ENCODE results near the gene RPS6KA5.

Gene RPS6KA5

DNA sequence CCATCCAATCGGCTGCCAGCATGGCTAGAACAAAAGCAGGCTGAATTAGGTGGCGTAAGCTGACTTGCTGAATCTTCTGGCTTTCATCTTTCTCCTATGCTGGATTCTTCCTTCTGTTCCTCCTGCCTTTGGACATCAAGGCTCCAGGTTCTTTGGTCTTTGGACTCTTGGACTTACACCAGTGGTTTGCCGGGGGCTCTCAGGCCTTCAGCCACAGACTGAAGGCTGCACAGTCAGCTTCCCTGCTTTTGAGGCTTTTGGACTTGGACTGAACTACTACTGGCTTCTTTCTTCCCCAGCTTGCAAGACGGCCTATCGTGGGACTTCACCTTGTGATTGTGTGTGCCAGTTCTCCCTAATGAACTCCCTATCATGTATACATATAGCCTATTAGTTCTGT is 42.0 kb downstream of the RPS6KA5 start:
- Histone ChIP-seq H3K27me3 (ENCODE audit: control insufficient read depth, insufficient read depth, low read length) (no peaks in the 10 kb centered on the region), H3K9ac (ENCODE audit: low read length) (no peak overlapping the region), H3K4me3 (ENCODE audit: low read length) (no peak overlapping the region), H3K4me1 (ENCODE audit: control insufficient read depth, insufficient read depth, low read length) (peaks cover 12% of the 10 kb centered on the region), H3K9me3 (ENCODE audit: control insufficient read depth, low read length) (no peaks in the 10 kb centered on the region), H3K36me3 (ENCODE audit: control insufficient read depth, insufficient read depth, low read length) (no peaks in the 10 kb centered on the region)

- no peaks in the 10 kb centered on the region for H3K9me3 ChIP-seq (ENCODE audit: control insufficient read depth, low read length)
- no peak overlapping the region for H3K9ac ChIP-seq (ENCODE audit: low read length)
- no peaks in the 10 kb centered on the region for H3K36me3 ChIP-seq (ENCODE audit: control insufficient read depth, insufficient read depth, low read length)
- no peak overlapping the region for H3K4me3 ChIP-seq (ENCODE audit: low read length)
- peaks cover 6% of the 10 kb centered on the region for H3K4me1 ChIP-seq (ENCODE audit: control insufficient read depth, insufficient read depth, low read length)
- no peaks in the 10 kb centered on the region for H3K27me3 ChIP-seq (ENCODE audit: control insufficient read depth, insufficient read depth, low read length)
Observed at GRCh38 chr14:91016800-91017410, 43.5 kb downstream of the RPS6KA5 start.

DNA sequence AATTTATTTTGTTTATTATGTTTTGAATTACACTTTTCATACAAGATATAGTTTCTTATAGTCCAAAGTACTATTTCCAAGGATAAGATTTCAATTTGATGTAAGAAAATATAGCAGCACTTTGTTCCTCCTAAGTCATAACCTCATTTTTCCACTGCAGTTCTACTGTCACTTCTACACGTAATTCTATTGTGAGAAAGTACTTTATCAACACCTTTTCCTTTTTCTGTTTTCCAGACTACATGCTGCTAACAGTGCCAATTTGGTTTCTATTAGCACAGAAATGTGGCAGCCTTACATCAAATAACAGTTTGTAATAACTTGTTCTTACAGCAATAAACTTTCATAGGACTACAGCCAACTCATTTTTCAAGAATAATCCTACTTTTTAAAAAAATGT is 45.0 kb downstream of the RPS6KA5 start:
- Histone ChIP-seq H3K27me3 (ENCODE audit: control insufficient read depth, insufficient read depth, low read length) (no peaks in the 10 kb centered on the region), H3K9me3 (ENCODE audit: control insufficient read depth, low read length) (no peaks in the 10 kb centered on the region), H3K4me1 (ENCODE audit: control insufficient read depth, insufficient read depth, low read length) (no peaks in the 10 kb centered on the region), H3K4me3 (ENCODE audit: low read length) (no peak overlapping the region), H3K9ac (ENCODE audit: low read length) (no peak overlapping the region), H3K36me3 (ENCODE audit: control insufficient read depth, insufficient read depth, low read length) (no peaks in the 10 kb centered on the region)

- Histone ChIP-seq H3K4me1 (ENCODE audit: control insufficient read depth, insufficient read depth, low read length) (peaks cover 16% of the 10 kb centered on the region), H3K9ac (ENCODE audit: low read length) (no peak overlapping the region), H3K9me3 (ENCODE audit: control insufficient read depth, low read length) (no peaks in the 10 kb centered on the region), H3K36me3 (ENCODE audit: control insufficient read depth, insufficient read depth, low read length) (no peaks in the 10 kb centered on the region), H3K27me3 (ENCODE audit: control insufficient read depth, insufficient read depth, low read length) (no peaks in the 10 kb centered on the region), H3K4me3 (ENCODE audit: low read length) (no peak overlapping the region)
Observed at GRCh38 chr14:91012045-91012444, 48.4 kb downstream of the RPS6KA5 start.

DNA sequence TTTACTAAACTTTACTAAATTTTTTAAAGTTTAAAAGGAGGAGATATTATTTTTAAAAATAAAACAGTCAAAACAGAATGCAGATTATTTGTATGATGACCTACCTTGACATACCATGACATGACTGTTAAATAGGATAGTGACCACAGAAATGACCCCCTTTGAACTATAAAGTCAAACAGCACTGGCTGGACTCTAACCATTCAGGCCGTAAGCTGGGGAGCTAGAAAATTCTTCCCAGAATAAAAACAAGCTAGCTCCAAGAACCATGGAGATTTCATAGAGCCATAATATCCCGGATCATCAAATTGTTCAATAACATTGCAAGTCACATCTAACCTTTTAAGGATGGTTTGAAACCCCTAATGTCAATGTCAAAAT is 50.3 kb downstream of the RPS6KA5 start:
- Histone ChIP-seq H3K36me3 (ENCODE audit: control insufficient read depth, insufficient read depth, low read length) (no peaks in the 10 kb centered on the region), H3K4me3 (ENCODE audit: low read length) (no peak overlapping the region), H3K4me1 (ENCODE audit: control insufficient read depth, insufficient read depth, low read length) (peaks cover 16% of the 10 kb centered on the region), H3K9me3 (ENCODE audit: control insufficient read depth, low read length) (no peaks in the 10 kb centered on the region), H3K9ac (ENCODE audit: low read length) (no peak overlapping the region), H3K27me3 (ENCODE audit: control insufficient read depth, insufficient read depth, low read length) (no peaks in the 10 kb centered on the region)

DNA sequence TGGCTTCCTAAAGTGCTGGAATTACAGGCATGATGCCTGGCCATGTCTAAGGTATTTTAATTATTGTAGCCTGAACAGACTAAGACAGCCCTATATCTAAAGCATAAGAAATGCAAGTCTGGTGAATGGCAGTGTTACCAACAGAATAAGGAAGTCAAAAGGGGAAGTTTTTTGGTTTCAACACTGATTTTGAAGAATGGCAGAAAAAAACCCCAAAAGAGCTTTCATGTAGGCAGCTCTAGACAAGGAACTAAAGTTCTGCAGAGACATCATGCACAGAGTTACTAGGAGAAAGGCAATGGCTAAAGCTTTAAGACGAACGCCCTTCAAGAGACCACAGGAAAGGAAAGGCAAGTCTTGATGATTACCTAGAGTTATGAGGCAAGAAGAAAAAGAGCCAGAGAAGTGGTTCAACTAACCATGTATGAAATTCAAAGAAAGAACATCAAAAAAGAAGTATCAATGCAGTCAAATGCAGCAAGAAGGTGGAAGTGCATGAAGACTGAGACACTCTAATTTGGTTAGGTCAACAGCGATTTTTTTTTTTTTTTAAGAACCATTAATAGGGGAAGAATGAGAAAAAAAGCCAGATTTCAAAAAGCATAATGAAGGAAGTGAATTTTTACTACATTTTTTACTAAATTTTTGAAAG is 50.8 kb downstream of the RPS6KA5 start:
- Histone ChIP-seq H3K9me3 (ENCODE audit: control insufficient read depth, low read length) (no peaks in the 10 kb centered on the region), H3K4me1 (ENCODE audit: control insufficient read depth, insufficient read depth, low read length) (peaks cover 16% of the 10 kb centered on the region), H3K4me3 (ENCODE audit: low read length) (no peak overlapping the region), H3K9ac (ENCODE audit: low read length) (no peak overlapping the region), H3K27me3 (ENCODE audit: control insufficient read depth, insufficient read depth, low read length) (no peaks in the 10 kb centered on the region), H3K36me3 (ENCODE audit: control insufficient read depth, insufficient read depth, low read length) (no peaks in the 10 kb centered on the region)

DNA sequence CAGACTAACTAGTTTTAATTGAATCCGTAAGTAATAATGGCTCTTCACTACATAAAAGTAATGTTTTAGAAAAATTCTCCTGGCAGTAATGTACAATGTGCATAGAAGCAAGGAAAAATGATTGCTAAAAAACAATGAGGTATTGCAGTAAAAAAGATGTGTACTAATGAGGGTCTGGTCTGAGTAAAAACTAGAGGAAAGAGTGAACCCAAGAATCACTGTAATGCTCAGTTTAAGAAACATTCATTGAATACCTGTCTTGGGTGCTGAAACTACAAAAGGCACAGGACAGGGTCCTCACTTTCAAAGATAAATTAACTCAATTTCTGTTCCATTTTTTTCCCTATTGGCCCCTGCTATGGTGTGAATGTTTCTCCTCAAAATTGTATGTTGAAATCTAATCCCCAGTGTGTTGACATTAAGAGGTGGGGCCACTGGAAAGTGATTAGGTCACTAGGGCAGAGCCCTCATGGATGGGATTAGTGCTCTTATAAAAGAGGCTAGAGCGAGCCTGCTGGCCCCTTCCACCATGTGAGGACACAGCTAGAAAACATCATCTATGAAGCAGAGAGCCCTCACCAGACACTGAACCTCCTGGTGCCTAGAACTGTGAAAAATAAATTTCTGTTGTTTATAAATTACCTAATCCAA is 51.6 kb downstream of the RPS6KA5 start:
- no peaks in the 10 kb centered on the region for H3K27me3 ChIP-seq (ENCODE audit: control insufficient read depth, insufficient read depth, low read length)
- H3K36me3 ChIP-seq (ENCODE audit: control insufficient read depth, insufficient read depth, low read length), result no peaks in the 10 kb centered on the region
- H3K9ac ChIP-seq (ENCODE audit: low read length), result no peak overlapping the region
- no peak overlapping the region for H3K4me3 ChIP-seq (ENCODE audit: low read length)
- no peaks in the 10 kb centered on the region for H3K9me3 ChIP-seq (ENCODE audit: control insufficient read depth, low read length)
- H3K4me1 ChIP-seq (ENCODE audit: control insufficient read depth, insufficient read depth, low read length), result peaks cover 16% of the 10 kb centered on the region

- Histone ChIP-seq H3K9ac (ENCODE audit: low read length) (no peak overlapping the region), H3K36me3 (ENCODE audit: control insufficient read depth, insufficient read depth, low read length) (no peaks in the 10 kb centered on the region), H3K4me1 (ENCODE audit: control insufficient read depth, insufficient read depth, low read length) (peaks cover 16% of the 10 kb centered on the region), H3K9me3 (ENCODE audit: control insufficient read depth, low read length) (no peaks in the 10 kb centered on the region), H3K4me3 (ENCODE audit: low read length) (no peak overlapping the region), H3K27me3 (ENCODE audit: control insufficient read depth, insufficient read depth, low read length) (no peaks in the 10 kb centered on the region)
Observed at GRCh38 chr14:91005716-91006115, 54.7 kb downstream of the RPS6KA5 start.

- Histone ChIP-seq H3K9me3 (ENCODE audit: control insufficient read depth, low read length) (no peaks in the 10 kb centered on the region), H3K4me3 (ENCODE audit: low read length) (no peak overlapping the region), H3K9ac (ENCODE audit: low read length) (no peak overlapping the region), H3K4me1 (ENCODE audit: control insufficient read depth, insufficient read depth, low read length) (peaks cover 16% of the 10 kb centered on the region), H3K36me3 (ENCODE audit: control insufficient read depth, insufficient read depth, low read length) (no peaks in the 10 kb centered on the region), H3K27me3 (ENCODE audit: control insufficient read depth, insufficient read depth, low read length) (no peaks in the 10 kb centered on the region)
Observed at GRCh38 chr14:91004987-91005386, 55.5 kb downstream of the RPS6KA5 start.

- H3K36me3 ChIP-seq (ENCODE audit: control insufficient read depth, insufficient read depth, low read length), result no peaks in the 10 kb centered on the region
- no peak overlapping the region for H3K4me3 ChIP-seq (ENCODE audit: low read length)
- H3K9ac ChIP-seq (ENCODE audit: low read length), result no peak overlapping the region
- peaks cover 10% of the 10 kb centered on the region for H3K4me1 ChIP-seq (ENCODE audit: control insufficient read depth, insufficient read depth, low read length)
- no peaks in the 10 kb centered on the region for H3K27me3 ChIP-seq (ENCODE audit: control insufficient read depth, insufficient read depth, low read length)
- H3K9me3 ChIP-seq (ENCODE audit: control insufficient read depth, low read length), result no peaks in the 10 kb centered on the region
Observed at GRCh38 chr14:90999299-90999698, 61.1 kb downstream of the RPS6KA5 start.

DNA sequence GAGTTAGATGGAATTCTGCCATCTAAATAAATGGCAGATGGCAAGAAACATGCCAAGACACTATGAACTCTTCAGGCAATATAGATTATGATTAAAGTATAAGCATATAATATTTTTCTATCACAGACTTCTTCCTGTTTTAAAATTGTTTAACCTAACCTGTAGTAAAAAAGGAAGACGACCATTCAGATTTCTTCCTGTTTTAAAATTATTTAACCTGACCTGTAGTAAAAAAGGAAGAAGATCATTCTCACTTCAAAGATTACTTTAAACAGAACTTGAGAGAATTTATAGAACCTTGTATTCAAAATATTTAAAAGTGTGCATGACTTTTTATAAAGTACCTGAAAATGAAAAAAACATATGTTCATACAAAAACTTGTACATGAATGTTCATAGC is 63.5 kb downstream of the RPS6KA5 start:
- H3K9ac ChIP-seq (ENCODE audit: low read length), result no peak overlapping the region

DNA sequence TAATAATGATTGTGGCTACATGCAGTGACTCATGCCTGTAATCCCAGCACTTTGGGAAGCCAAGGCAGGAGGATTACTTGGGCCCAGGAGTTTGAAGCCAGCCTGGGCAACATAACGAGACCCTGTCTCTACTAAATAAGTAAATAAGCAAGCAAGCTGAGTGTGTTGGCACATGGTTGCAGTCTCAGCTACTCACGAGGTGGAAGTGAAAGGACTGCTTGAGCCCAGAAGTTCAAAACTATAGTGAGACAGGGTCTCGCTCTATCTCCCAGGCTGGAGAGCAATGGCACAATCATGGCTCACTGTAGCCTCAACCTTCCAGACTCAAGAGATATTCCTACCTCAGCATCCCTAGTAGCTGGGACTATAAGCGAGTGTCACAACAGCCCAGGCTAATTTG is 64.7 kb downstream of the RPS6KA5 start:
- H3K27me3 ChIP-seq (ENCODE audit: control insufficient read depth, insufficient read depth, low read length), result no peaks in the 10 kb centered on the region
- no peak overlapping the region for H3K4me3 ChIP-seq (ENCODE audit: low read length)
- no peaks in the 10 kb centered on the region for H3K36me3 ChIP-seq (ENCODE audit: control insufficient read depth, insufficient read depth, low read length)
- H3K9me3 ChIP-seq (ENCODE audit: control insufficient read depth, low read length), result no peaks in the 10 kb centered on the region
- peaks cover 10% of the 10 kb centered on the region for H3K4me1 ChIP-seq (ENCODE audit: control insufficient read depth, insufficient read depth, low read length)
- H3K9ac ChIP-seq (ENCODE audit: low read length), result no peak overlapping the region

More for the DNA sequence above, 63.5 kb downstream of the RPS6KA5 start:
- Histone ChIP-seq H3K4me1 (ENCODE audit: control insufficient read depth, insufficient read depth, low read length) (peaks cover 10% of the 10 kb centered on the region), H3K4me3 (ENCODE audit: low read length) (no peak overlapping the region), H3K27me3 (ENCODE audit: control insufficient read depth, insufficient read depth, low read length) (no peaks in the 10 kb centered on the region), H3K9me3 (ENCODE audit: control insufficient read depth, low read length) (no peaks in the 10 kb centered on the region), H3K36me3 (ENCODE audit: control insufficient read depth, insufficient read depth, low read length) (no peaks in the 10 kb centered on the region)

Measured in mucosa of stomach (tissue), 1 donor.